Stimulated activated CD4-positive, alpha-beta T cell treated with anti-CD3 and anti-CD28 coated beads, TNF-alpha, amount 100 ng/mL, for 1 hour (primary cell): ENCODE data around the gene CLEC9A.

Experiments
- DNase-seq, 3 donors: peaks; one replicate each; pipeline ENCODE4 v3.0.0-alpha.2; 2020; ENCODE audit warnings: low read depth in 3 of 3, low spot score in 1 of 3

Gene CLEC9A

DNA sequence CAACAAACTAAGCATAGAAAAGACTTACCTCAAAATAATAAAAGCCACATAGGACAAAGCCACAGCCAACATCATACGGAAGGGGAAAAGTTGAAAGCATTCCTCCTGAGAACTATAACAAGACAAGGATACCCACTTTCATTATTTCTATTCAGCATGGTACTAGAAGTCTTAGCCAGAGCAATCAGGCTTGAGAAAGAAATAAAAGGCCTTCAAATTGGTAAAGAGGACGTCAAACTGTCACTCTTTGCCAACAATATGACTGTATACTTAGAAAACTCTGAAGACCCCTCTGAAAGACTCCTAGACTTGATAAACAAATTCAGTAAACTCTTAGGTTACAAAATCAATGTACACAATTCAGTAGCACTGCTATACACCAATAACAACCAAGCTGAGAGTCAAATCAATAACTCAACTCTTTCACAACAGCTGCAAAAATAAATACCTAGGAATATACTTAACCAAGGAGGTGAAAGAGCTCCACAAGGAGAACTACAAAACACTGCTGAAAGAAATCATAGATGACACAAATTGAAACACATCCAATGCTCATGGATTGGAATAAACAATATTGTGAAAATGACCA is 79.9 kb downstream of the CLEC9A start:
- no peak for DNase-seq

- DNase-seq = no peak
These were observed 81.0 kb downstream of the CLEC9A start for GRCh38 chr12:10111451-10111850.

GRCh38 chr12:10113075-10113474 is 82.6 kb downstream of the CLEC9A start:
- no peak for DNase-seq

DNA sequence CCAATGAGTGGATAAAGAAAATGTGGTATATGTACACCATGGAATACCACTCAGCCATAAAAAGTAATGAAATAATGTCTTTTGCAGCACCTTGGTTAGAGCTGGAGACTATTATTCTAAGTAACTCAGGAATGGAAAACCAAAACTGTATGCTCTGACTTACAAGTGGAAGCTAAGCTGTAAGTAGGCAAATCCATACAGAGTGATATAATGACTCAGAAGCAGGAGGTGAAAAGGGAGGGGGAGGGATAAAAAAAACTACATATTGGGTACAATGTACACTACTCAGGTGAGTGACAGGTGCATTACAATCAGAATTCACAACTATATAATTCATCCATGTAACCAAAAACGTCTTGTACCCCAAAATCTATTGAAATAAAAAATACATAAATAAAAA is 83.4 kb downstream of the CLEC9A start:
- no peak for DNase-seq

DNA sequence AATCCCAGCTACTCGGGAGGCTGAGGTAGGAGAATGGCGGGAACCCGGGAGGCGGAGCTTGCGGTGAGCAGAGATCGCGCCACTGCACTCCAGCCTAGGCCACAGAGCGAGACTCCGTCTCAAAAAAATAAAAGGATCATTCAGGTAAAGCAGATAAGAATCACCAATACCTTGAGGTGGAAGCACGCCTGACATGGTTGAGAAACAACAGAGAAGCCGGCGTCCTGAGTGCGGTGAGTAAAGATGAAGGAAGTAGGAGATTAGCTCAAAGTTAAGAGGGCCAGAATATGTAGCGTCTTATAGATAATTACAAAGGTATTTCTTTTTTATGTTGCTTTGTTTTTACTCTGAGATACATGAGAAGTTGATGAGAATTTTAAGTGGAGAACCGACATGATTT is 84.8 kb downstream of the CLEC9A start:
- no peak for DNase-seq
